RPMI8226 (cell line): ENCODE results near the gene BMAL1.
A peak's percentile ranks its signal among the peaks of the same experiment; 100 is the strongest.

ENCODE experiments used
- DNase-seq: peaks from one replicate; pipeline ENCODE4 v3.0.0-alpha.2; 2015

The BMAL1 gene

GRCh38 chr11:13262096-13262495, 15.5 kb upstream of the BMAL1 start:
- no peak for DNase-seq

GRCh38 chr11:13268791-13269190, 8.8 kb upstream of the BMAL1 start:
- no peak for DNase-seq

GRCh38 chr11:13269775-13270174, 7.8 kb upstream of the BMAL1 start:
- DNase-seq: no peak

- peak; percentile 54 for DNase-seq
Measured at GRCh38 chr11:13271060-13271693, 6.4 kb upstream of the BMAL1 start.

DNA sequence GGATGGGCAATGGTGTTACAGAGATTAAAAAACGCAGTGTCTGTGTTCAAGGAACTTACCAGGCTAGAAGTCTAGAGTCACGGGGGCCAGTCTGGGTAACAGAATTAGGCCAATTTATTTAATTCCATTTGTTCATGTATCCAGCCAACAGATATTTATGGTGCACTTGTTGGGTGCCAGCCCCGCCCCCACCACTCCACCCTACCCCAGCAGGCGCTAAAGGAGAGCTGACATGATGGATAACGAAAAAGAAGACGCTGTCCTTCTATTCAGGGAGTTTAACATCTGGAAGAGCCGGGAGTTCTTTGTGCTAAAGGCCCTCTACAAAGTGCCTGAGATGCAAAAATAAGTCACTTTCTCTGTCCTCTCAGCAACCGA, 1.1 kb upstream of the BMAL1 start:
- no peak for DNase-seq

- peak; percentile 94 for DNase-seq
Measured at GRCh38 chr11:13276832-13277767, 490 bp upstream of the BMAL1 start.

GRCh38 chr11:13278609-13279486, 1.3 kb downstream of the BMAL1 start:
- no peak for DNase-seq

GRCh38 chr11:13279487-13279834, 1.9 kb downstream of the BMAL1 start:
- DNase-seq: no peak

DNA sequence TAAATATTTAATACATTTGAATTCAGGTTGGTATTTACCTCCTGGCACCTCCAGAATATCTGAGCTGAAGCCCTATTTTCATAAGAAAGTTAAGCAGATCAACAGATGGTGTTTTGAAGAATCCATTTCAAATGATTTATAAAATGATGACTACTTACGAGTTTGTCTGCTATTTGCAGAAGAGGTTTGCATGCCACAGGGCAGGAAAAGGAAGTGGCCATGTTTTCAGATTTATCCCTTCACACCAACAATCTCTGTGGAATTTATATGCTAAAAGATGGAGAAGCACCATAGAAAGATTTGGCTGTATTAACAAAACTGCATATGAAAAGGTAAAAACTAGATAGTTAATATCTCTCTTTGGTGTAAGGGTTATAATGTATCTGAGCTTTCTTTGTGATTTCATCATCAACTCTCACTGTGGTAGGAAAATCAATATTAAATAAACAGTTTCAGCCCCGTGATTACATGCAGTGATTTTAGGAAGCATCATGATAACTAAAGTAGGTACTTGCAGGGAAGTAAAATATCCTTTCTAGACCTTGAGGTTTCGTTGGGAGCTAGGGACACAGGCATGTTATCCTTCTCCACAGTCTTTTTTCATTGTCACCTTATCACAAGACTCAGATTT, 2.6 kb downstream of the BMAL1 start:
- DNase-seq: no peak

GRCh38 chr11:13280777-13281176, 3.2 kb downstream of the BMAL1 start:
- no peak for DNase-seq

DNA sequence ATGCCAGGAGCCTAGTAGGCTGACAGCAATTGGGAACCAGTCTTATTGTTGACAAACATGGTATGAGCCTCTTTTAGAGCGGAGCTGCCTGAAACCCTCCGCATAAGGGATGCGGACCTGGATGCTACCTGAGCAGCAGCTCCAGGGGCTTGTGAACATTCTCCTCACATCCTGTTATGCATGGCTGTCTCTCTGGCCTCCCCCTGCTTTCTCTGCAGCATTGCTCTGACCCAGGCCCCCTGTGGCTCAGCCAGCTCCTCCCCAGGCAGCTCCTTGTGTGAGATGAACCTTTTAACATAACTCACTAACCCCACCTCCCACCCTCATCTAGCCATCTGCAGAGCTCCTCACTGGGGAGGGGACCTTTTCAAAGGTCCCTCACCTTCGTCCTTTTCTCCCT, 6.0 kb downstream of the BMAL1 start:
- DNase-seq: no peak

DNA sequence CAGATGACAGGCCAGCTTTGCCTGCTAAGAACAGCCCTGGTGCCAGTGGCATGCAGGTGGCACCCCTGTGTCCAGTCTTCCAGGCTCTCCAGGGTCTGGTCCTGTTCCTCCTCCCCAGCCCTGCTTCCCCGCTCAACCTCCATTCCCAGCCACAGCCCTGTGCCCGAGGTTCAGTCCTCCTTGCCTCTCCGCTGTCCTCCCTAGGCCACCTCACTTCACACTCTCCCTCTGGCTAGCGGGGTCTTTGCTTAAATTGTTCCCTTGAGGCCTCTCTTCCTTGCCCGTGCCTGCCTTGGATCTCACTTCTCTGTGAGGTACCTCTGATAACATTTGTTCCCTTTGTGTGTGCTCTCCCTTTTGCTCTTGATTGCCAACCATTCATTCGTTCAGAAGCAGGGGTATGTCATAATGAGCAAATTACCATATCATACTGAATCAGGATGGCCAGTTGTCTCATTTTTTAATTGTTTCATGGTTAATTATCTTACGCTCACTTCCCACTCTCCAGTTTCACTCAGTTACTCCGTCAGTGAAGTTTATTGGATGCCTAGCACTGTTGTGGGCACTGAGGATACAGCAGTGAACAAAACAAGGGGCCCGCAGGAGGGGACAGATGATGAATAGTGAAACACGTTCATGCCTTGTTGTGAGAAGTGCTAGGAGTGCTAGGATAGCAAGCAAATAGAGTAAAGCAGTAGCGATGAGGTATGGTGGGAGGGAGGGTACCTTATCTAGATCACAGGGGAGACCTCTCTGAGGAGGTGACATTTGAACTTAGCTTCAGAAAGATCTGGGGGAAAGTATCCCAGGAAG, 7.4 kb downstream of the BMAL1 start:
- DNase-seq: no peak

DNA sequence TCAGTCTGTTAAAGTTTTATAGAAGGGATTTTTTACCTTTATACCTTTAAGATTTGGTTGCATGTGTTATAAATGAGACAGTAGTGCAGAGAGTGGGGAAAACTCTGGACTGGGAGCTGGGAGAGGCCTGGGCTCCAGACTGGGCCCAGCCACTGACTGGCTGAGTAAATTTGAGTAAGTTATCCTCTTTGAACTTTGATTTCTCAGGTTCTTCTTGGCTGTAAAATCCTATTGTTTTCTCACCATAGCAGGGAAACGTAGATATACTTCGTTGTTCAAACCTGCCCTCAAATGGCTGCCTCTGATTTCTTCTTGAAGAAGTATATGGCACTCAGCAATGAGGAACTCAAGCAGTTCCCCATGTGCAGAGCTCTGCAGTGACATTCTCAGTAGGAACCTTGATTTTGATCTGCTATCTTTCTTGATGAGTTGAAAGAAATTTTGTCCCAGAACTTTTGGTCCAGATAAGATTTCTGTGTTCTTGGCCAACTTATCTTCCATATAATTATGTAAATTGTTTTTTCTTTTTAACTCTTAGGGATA, 8.8 kb downstream of the BMAL1 start:
- no peak for DNase-seq

GRCh38 chr11:13287036-13287435, 9.4 kb downstream of the BMAL1 start:
- no peak for DNase-seq

GRCh38 chr11:13287681-13288080, 10.1 kb downstream of the BMAL1 start:
- DNase-seq: no peak

GRCh38 chr11:13288375-13289029, 10.9 kb downstream of the BMAL1 start:
- DNase-seq: no peak

DNA sequence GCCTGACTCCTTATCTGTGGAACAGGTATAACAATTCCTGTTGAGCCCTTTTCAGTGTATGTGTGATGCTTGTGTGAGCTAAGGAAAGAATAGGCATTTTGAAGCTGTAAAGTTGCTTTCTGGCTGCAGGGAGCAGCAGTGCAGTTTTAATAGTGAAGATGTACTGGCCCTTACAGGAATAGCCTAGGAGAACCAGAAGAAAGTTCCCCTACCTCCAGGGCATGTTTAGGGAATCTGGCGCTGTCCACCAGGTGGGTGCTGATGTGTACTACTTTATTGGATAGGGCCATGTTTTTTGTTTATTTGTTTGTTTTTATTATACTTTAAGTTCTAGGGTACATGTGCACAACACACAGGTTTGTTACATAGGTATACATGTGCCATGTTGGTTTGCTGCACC, 11.5 kb downstream of the BMAL1 start:
- no peak for DNase-seq

GRCh38 chr11:13290221-13290980, 12.8 kb downstream of the BMAL1 start:
- no peak for DNase-seq

GRCh38 chr11:13291361-13291760, 13.8 kb downstream of the BMAL1 start:
- DNase-seq: no peak

DNA sequence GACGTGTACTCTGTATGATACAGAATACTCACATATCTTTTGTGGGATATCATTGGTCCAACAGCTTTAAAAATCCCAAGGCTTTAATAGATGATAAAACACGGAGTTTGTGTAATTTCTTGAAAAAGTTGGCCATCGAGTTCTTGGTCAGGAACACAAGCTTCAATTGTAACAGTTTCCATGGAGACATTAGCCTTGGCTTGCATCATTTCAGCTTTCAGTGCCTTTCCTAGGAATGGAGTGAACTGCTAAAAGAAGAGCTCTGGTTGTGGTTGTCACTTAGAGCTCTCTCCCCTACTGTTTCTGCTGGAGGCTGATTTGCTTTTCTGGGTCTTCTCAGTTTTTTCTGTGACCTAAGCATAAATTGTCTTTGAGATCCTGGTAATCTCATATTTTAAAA, 14.2 kb downstream of the BMAL1 start:
- no peak for DNase-seq

GRCh38 chr11:13292970-13293369, 15.4 kb downstream of the BMAL1 start:
- no peak for DNase-seq
